NCI-H748 (cell line): ENCODE measurements around the gene TUG1.

Experiments
- DNase-seq: peaks from one replicate; lab custom pipeline; 2025; ENCODE audit not compliant: unreplicated experiment; lab: John Stamatoyannopoulos, UW

TUG1 gene

DNA sequence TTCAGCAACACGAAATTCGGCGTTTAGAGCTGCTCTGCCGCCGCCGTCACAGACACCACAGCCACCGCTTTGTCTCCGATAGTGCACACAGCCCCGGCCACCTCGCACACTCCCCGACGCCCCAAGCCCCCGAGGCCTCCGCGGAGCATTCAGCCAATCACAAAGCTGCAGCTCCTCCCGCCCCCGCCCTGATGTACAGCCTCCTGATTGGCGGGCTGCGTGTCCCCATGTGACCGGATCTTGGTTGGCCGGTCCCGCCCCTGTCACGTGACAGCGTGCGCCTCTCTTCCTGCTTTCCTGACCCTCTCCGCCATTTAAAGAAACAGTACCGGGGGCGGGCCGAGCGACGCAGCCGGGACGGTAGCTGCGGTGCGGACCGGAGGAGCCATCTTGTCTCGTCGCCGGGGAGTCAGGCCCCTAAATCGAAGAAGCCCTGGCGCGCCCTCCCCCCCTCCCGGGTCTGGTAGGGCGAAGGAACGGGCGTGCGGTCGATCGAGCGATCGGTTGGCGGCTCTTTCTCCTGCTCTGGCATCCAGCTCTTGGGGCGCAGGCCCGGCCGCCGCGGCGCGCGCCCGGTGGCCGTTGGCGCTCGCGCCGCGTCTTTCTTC lies at the start of gene TUG1:
TSS of gene TUG1 (plus strand) at position 342 of the 608 bp plus-strand sequence.
- peak; percentile 97 for DNase-seq

DNA sequence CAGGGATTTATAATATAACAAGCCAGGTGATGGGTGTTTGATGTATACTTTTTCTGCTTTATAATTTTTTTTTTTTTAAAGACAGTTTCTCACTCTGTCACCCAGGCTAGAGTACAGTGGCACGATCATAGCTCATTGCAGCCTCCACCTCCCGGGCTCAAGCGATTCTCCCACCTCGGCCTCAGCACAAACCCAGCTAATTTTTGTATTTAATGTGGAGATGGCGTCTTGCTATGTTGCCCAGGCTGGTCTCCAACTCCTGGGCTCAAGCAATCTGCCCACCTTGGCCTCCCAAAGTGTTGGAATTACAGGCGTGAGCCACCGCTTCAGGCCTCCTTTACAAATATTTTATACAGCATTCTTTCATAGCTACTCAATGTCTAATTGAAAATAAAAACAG lies 49.1 kb upstream of the TUG1 start:
- DNase-seq, result no peak

DNA sequence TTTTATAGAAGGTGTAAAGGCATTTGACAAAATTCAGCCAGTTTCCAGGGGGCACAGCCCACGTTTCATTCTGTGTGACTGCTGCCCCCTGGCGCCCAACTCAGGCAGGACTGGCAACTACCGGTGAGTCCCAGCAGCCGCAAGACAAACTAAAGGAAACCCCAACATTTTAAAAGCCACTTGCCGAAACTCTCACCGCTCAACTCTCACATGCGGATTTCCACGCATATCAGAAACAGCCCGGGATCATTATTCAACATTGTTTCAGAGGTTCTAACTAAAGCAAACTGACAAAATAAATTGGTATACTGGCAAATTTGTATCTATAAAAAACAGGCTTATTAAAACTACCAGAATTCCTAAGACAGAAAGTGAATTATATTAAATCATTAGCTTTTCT lies 48.7 kb upstream of the TUG1 start:
- peak; percentile 53 for DNase-seq

DNA sequence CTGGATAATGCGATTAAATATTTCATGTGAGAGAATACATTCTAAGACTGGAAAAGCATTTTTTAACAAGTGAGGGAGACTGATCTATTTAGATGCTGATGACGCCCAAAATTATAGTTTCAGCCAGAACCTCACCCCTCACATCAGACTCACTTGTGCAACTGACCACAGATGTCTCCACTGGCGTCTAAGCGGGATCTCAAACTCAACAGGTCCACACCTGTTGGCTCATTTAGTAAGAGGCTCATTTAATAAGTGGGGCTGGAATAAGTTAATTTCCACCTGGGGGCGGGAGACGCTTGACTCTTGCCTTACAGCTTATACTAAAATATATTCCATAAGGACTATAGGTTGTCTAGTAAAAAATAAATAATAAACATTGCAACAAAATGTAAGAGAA lies 48.0 kb upstream of the TUG1 start:
- DNase-seq, result no peak

DNA sequence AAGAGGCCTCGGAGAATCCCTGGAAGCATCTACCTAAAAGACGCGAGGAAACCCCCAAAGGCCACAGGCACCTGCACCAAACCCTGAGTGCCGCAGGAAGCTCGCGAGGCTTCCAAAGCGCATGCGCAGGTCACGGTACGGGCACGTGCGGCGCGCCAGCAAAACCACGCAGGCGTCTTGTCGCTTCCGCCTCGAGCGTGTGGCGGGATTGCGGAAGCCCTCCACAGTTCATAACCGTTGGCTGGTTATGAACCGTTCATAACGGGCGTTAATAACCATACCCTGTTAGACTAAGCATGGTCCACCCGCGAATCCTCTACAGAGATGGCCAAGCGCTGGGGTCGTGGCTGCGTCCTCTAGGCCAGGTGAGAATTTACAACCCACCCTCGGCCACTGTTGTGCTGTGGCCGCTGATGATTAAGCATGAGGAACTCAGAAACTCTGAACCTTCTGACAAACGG lies 46.9 kb upstream of the TUG1 start:
- DNase-seq, result peak; percentile 67

DNA sequence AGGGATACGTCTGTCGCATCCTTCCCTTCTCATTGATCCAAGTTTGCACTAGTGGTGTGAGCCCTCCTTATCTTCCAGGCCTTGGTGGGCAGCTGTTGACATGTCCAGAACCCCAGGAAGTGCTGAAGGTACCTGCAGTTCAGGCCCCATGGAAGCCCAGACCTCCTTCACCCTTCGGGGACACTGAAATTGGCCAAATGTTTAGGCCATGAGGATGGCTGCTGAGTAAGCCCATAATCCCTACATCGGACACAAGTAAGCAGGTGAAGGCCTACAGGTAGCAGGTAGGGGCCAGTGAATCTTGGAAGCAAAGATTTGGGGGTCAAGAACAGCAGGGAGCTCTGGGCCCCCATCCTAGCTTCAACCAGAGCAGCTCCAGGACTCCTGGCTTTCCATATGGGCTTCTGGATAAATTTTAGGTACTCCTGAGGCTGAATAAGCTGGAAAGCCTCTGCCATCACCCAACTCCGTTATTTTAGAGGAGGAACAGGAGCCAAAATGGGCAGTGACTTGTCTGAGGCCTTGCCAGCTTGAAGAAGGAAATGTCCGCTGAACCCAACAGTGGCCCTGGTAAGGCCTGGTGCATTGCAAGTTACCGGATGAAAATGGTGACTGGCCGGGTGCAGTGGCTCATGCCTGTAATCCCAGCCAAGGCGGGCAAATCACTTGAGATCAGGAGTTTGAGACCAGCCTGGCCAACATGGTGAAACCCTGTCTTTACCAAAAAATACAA lies 45.7 kb upstream of the TUG1 start:
- no peak for DNase-seq

DNA sequence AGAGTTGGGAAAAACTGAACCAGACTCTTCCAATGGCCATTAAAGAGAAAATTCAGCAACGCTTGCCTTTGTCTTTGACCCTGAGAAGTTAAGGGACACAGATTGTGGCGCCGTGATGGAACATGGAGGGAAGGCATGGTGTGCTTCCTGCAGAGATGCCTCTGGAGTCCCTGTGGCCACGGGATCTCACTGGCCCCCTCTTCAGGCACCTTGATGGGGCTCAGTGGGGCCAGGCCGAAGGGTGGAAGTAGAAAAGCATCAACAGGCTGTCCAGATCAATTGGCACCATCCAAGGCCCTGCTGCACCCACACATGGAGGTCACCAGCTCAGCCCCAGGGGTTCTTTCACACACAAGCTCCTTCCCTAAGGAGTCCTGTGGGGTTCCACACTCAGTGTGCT lies 43.4 kb upstream of the TUG1 start:
- no peak for DNase-seq

DNA sequence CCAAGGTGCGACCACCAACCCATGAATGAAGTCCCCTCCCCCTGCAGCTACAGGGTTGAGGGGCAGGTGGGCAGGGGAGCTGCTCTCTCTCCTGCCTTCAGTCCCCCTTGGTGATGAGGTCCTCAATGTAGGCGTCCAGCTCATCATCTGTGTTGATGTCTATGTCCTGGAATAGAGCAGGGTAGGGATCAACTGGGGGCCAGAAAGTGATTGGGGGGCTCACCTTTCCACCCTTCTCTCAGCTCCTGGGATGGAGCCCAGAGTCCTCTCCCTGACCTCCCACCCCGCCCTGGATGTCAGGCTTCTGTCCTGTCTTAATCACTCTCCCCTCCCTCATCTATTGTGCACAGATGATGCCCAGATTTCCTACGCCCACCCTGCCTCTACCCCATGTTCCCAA lies 42.4 kb upstream of the TUG1 start:
- DNase-seq, result no peak

DNA sequence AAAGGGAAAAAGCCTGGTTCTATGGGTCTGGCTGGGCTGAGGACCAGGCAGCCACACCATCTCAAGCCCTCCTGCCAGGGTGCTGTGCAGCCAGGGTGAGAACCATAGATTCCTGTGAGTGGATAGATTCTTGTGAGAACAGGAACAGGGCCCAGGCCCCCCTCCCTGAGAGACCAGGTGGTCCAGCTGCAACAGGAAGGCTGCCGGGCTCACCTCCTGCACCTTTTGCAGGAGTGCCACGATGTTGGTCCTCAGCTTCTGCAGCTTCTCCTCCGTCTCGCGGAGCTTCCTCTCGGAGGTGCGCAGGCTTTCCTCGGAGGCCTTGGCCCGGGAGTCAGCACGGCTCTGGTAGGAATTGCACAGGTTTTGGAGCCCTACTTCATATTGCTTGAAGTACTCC lies 41.3 kb upstream of the TUG1 start:
- DNase-seq, result no peak

DNA sequence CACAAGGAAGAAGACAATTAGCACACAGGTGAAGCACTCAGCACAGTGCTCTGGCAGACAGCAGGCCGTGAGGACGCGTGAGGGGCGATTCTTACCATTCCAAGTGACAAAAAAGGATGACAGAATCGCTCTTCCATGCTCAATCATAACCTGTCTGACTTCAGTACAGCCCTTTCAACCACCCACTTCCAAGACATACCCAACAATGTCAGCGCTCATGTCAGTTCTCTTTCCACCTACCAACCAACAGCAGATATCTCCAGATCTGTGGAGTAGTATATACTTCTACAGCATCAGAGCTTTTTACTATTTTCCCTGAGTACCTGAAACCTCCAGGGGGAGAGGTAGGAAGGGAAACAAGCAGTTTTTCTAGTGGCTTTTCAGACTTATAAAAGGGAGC lies 40.7 kb upstream of the TUG1 start:
- no peak for DNase-seq

DNA sequence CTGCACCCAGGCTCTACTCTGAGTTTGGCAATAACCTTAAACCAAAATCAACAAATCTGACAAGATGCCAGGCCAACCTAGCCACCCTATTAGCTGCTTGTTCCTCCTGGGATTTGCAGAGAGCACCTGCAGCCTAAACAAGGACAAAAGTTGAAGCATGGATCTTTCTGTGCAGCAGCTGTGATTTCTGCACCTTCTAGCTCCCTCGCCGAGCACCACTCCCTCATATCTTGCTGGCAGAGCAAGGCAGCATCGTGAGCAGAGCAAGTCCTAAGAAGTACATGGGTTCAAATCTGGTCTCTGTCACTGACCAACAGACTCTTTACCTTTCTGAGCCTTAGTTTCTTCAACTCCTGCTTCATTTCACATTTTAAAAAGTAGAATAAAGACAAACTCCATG lies 38.8 kb upstream of the TUG1 start:
- DNase-seq, result no peak

DNA sequence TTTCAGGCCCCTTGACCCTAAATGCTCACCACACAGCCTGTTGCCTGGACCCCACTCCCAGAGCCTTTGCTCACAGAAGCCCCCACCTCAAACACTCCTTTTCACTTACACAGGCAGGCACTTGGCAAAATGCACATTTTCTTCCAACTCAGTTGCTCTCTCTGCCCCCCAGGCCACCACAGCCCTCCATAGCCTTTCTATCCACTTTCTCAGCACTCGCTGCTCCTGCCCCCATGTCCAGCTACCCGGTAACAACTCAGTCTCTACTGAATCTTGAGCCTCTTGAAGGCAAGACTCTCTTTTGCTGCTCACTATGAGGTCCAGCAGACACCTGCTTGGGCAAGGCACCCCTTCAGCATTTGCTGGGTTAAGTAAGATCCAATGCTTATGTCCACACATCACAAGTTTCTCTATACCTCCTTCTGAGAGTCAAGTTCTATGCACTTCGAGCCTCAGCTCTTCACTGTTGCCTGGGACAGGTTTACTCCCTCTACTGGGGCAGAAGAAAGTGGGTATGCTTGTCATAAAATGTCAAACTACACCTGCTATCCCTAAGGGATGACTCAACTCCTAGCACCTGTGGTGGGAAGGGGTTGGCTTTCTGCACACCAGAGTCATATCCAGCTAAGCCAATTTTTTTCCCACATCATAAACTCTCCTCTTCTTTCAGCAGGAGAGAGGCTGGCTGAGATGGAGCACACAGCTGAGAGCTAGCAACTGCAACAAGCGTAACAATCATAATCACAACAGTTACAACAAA lies 37.3 kb upstream of the TUG1 start:
- DNase-seq, result no peak

DNA sequence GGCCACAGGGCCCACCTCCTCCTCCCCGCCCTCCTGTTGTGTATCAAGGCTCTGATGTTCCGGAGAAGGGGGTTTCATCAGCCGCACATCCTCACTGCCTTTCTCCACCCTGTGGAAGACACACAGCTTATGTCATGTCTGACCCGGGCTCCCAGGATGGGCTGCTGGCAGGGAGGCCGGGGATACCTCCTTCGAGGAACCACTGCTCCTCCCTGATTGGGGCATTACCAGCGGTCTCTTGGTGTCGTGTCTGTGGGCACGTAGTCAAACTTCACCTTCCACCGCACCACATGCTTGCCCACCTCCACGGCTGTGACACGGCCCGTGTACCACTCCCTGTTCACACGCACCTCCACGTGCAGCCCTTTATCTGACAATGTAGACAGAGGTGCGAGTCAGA lies 36.4 kb upstream of the TUG1 start:
- DNase-seq, result no peak

DNA sequence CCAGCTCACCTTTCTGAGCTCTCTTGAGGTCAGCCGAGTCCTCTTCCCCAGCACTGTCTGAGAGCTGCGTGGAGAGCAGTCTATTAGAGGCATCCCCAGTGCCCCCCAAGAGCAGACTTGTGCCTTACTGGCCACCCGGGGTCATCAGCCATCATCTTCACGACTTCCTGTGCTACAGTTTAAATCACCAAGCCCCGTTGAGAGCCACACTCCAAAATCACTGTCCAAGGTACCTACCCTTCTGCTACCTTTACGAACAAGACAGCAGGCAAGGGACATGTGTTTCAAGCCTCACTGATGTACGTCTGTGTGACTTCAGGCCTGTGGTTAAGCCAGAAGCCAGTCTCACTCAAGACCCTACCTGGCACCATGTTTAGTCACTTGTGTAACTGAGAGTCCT lies 35.6 kb upstream of the TUG1 start:
- no peak for DNase-seq

DNA sequence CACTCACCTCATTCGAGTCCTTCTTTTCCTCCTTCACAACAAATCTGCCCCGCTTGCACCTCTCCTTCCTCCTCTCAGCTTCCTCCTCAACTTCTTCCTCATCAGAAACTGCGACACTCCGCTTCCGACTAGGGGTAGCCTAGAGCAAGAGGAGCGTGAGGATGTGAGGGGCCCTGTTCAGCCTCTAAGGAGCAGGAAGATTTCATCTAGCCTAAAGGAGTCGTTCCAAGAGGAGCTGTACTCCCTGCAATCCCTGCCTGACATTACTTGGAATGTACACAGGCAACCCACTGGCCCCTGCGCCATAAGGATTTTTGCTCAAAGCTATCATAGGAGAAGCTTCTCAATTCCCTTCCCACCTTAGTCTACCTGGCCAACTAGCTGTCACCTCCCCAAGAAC lies 35.0 kb upstream of the TUG1 start:
- DNase-seq, result no peak

DNA sequence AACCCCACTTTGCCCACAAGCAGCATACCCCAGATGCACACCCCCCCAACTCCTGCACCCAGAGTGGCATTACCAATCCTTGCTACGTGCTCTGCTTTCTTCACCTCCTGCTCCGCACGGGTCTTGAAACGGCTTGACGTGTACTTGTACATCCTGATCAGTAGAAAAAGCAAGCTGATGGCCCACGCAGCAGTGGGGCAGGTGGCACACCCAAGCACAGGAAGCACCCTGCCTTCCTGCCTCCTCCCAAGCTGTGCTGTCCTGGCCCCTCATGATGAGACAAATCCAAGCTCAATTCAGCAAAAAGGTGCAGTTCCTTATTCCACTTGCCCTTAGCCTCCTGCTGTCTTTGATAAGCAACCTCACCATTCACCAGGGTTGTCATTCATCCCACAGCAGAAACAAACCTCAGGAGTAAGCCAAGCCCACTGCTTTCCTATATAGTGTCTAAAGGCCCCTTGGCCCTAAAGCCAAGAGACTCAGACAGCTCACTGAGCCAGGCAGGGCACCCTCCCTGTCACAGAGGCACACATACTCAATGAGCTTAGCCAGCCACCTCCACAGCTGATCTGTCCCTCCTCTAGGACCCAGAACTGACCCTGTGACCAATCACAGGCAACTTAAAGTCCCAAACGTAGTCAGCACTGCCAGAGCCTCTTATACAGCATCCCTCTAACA lies 28.2 kb upstream of the TUG1 start:
- DNase-seq, result no peak

DNA sequence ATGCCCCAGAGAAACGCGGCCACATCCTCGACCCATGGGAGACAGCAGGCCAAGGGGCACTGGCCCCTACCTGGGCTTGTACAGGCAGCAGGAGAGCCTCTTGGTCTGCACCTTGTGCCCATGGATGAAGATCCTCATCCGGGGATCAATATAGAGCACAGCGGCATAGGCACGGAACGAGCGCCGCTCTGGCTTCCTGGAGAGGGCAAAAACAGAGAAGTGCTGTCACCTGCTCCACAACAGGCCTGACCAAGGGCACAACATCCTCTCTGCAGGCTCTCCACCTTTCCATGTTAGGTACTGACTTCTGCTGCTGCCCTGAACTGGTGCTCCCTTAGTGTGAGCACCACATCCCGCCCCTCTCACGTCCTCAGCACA lies 27.7 kb upstream of the TUG1 start:
- no peak for DNase-seq

DNA sequence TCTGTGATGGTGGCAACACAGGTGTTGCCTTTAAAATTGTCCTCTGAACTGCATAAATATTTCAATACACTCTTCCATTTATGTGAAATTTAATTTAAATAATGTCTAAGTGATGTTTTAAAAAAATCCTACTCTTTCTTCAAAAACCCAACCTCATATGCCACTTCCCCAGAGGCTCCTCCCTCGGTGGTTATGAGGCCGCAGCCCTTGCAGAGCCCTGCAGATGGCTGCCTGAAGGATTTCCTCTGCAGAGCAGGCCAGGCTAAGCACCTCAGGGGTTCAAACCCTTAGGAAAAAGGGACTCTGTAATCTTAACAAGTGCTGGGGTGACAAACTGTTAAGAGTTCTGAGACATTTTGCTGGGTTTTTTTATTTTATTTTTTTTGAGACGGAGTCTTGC lies 25.7 kb upstream of the TUG1 start:
- no peak for DNase-seq

DNA sequence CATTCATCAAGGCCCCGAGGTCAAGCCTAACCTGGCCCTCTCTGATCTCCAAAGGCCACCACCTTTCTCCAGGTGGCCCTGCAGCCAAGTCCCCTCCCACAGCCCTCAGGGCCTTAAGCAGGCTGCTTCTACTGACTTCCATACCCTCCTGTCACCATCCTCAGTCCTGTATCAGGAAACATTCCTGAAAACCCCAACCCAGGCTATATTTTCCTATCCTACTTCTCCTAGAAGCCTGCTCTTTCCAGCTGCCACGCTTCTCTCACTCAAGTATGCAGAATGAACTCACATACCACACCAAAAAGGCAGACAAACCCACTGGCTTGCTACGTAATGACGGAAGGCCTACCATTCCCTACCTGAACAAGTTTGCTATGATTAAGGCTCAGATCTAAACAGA lies 24.1 kb upstream of the TUG1 start:
- DNase-seq, result no peak

DNA sequence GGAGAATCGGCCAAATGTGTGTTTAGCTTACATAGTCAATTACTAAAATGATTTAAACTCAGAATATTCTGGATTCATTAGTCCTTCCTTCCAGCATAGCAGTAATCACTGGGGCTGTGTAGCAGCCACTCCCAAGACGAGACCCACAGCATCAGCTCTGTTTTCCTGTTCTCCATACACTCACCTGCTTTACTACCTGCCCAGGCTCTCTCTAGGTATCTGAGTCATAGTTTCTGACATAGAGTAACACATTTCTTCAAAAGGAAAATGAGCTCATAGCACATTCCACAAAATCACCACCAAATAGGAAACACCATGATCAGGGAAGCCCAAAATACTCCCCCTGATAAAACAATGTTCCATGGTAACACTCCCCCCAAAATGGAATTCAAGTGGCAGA lies 23.4 kb upstream of the TUG1 start:
- no peak for DNase-seq

DNA sequence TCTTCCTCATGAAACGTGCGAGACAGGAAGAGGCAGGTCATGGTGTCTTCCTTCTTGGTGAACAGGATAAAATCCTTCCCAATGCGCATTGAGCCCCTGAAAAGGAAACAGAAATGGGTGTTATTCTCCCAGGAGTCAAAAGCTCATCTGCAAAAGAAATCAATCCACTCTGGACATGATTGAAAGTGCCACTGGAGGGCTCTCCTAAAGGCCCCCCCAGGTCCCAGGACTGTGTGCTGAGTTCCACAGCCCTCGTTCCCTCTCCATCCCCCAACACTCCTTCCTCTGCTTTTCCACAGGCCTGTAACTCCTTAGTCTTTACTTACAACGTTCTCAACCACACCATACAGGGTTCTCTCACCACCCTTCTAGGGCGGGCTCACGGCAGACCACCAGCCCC lies 22.7 kb upstream of the TUG1 start:
- no peak for DNase-seq
